ENCODE measurements around the gene PCDHB10.

- TF ChIP-seq POLR2A (IDR thresholded peaks at IDR 0.05) (no peak), POLR2AphosphoS5 (IDR thresholded peaks at IDR 0.05) (no peak), EP300 (IDR thresholded peaks at IDR 0.05) (no peak)
- TF ChIP-seq, protein P1, sequence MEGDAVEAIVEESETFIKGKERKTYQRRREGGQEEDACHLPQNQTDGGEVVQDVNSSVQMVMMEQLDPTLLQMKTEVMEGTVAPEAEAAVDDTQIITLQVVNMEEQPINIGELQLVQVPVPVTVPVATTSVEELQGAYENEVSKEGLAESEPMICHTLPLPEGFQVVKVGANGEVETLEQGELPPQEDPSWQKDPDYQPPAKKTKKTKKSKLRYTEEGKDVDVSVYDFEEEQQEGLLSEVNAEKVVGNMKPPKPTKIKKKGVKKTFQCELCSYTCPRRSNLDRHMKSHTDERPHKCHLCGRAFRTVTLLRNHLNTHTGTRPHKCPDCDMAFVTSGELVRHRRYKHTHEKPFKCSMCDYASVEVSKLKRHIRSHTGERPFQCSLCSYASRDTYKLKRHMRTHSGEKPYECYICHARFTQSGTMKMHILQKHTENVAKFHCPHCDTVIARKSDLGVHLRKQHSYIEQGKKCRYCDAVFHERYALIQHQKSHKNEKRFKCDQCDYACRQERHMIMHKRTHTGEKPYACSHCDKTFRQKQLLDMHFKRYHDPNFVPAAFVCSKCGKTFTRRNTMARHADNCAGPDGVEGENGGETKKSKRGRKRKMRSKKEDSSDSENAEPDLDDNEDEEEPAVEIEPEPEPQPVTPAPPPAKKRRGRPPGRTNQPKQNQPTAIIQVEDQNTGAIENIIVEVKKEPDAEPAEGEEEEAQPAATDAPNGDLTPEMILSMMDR (IDR thresholded peaks at IDR 0.05) = no peak
These were observed 7.4 kb downstream of the PCDHB10 start, which contains the start of gene PCDHB11 for GRCh38 chr5:141199359-141200235.

Measured in upper lobe of left lung (tissue), 4 donors.